Measurements from ENCODE around the gene SNCG. TPM values are rescaled to one million over a fixed set of nuclear protein-coding genes. Genes with fewer than 3 reads are reported as not detected.
"Not testable (repeated sequence)": the region's sequence is repeated elsewhere in the genome, so short reads cannot be mapped to it uniquely, and the experiment has no call there.

SNCG gene
- total RNA-seq, 2 donors from 2014 or later = 20.9 to 33.8 TPM

DNA sequence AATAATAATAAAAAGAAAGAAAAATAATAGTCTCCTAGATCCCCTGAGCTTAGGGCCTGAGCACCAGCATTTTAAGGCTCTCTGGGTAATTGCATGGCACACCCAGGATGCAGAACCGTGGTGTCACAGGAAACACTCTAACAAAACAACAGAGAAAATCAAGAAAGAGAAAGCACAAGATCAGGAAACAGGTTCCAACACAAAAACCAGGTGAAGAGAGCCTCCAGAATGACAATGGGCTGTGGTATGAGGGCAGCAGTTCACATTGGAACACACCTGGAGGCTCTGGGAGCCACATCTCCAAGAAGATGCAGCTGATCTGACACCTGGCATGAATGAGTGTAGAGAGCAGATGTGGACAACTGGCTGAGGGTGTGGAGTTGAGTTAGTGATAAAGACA, 8.1 kb upstream of the SNCG start:
- Histone ChIP-seq H3K27ac (no peak overlapping the region), H3K4me1 (peaks cover 0 to 40% of the 10 kb centered on the region in 2 donors), H3K27me3 (no peaks in the 10 kb centered on the region), H3K36me3 (no peaks in the 10 kb centered on the region), H3K4me3 (no peak overlapping the region), H3K9me3 (no peaks in the 10 kb centered on the region)
- TF ChIP-seq, protein P1, sequence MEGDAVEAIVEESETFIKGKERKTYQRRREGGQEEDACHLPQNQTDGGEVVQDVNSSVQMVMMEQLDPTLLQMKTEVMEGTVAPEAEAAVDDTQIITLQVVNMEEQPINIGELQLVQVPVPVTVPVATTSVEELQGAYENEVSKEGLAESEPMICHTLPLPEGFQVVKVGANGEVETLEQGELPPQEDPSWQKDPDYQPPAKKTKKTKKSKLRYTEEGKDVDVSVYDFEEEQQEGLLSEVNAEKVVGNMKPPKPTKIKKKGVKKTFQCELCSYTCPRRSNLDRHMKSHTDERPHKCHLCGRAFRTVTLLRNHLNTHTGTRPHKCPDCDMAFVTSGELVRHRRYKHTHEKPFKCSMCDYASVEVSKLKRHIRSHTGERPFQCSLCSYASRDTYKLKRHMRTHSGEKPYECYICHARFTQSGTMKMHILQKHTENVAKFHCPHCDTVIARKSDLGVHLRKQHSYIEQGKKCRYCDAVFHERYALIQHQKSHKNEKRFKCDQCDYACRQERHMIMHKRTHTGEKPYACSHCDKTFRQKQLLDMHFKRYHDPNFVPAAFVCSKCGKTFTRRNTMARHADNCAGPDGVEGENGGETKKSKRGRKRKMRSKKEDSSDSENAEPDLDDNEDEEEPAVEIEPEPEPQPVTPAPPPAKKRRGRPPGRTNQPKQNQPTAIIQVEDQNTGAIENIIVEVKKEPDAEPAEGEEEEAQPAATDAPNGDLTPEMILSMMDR (IDR thresholded peaks at IDR 0.05) = no peak
- no peak for DNase-seq (ENCODE audit: low spot score)

DNA sequence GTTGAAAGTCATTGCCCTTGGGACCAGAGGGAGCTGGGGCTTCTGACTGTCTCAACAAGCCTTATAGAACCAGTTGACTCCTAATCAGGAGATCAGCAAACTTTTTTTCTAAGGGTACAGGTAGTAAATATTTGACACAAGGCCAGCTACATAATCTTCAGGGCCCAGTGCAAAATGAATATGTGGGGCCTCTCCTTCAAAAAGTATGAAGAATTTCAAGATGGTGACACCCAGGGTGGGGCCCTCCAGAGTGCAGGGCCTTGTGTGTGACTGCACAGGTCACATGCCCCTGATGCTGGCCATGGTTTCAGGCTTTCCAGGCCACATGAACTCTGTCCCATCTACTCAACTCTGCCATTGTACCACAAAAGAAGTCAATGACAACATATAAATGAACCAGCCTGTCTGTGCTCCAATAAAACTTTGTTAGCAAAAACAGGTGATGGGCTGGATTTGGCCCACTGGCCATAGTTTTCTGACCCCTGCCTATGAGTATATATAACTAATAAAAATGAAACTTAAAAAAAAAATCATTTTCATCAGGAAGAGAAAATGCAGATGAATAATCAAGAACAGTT, 7.1 kb upstream of the SNCG start:
- TF ChIP-seq, protein P1 (IDR thresholded peaks at IDR 0.05) = no peak
- Histone ChIP-seq H3K27me3 (no peaks in the 10 kb centered on the region), H3K4me1 (peaks cover 0 to 38% of the 10 kb centered on the region in 2 donors), H3K4me3 (no peak overlapping the region), H3K27ac (no peak overlapping the region), H3K36me3 (no peaks in the 10 kb centered on the region), H3K9me3 (no peaks in the 10 kb centered on the region)
- DNase-seq (ENCODE audit: low spot score) = no peak

DNA sequence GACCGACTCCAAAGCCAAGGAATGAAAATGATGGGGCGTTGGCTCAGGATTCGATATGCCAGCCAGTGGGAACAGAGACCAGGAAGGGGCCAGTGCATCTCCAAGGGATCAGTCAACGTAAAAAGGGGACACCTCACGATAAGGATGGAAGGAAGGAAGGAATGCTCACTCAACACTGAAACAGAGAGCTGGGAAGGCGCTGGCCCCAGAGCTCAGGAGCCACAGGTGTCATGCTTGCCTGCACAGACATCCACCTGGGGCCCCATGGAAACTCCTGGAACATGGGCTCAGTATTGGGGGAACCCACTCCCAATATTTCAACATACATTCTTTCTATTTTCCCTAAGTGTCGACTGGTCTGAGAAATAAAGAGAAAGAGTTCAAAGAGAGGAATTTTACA, 6.3 kb upstream of the SNCG start:
- Histone ChIP-seq H3K36me3 (no peaks in the 10 kb centered on the region), H3K27me3 (no peaks in the 10 kb centered on the region), H3K27ac (no peak overlapping the region), H3K4me3 (no peak overlapping the region), H3K4me1 (peaks cover 0 to 33% of the 10 kb centered on the region in 2 donors), H3K9me3 (no peaks in the 10 kb centered on the region)
- no peak for DNase-seq (ENCODE audit: low spot score)
- TF ChIP-seq, protein P1 (IDR thresholded peaks at IDR 0.05) = no peak

DNA sequence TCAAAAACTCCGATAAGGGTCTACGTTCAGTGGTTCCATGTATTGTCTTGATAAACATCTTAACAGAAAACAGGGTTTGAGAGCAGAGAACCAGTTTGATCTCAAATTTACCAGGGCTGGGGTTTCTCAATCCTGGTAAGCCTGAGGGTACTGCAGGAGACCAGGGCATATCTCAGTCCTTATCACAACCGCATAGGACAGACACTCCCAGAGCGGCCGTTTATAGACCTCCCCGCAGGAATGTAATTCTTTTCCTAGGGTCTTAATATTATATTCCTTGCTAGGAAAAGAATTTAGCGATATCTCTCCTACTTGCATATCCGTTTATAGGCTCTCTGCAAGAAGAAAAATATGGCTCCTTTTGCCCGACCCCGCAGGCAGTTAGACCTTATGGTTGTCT, 5.7 kb upstream of the SNCG start:
- not testable (repeated sequence) for H3K9me3 ChIP-seq; H3K27me3 ChIP-seq; H3K36me3 ChIP-seq; DNase-seq (ENCODE audit: low spot score); H3K4me3 ChIP-seq
- Histone ChIP-seq H3K4me1 (peaks cover 0 to 38% of the 10 kb centered on the region in 2 donors), H3K27ac (peak overlapping the region in 1 of 2 donors; percentile 80)

DNA sequence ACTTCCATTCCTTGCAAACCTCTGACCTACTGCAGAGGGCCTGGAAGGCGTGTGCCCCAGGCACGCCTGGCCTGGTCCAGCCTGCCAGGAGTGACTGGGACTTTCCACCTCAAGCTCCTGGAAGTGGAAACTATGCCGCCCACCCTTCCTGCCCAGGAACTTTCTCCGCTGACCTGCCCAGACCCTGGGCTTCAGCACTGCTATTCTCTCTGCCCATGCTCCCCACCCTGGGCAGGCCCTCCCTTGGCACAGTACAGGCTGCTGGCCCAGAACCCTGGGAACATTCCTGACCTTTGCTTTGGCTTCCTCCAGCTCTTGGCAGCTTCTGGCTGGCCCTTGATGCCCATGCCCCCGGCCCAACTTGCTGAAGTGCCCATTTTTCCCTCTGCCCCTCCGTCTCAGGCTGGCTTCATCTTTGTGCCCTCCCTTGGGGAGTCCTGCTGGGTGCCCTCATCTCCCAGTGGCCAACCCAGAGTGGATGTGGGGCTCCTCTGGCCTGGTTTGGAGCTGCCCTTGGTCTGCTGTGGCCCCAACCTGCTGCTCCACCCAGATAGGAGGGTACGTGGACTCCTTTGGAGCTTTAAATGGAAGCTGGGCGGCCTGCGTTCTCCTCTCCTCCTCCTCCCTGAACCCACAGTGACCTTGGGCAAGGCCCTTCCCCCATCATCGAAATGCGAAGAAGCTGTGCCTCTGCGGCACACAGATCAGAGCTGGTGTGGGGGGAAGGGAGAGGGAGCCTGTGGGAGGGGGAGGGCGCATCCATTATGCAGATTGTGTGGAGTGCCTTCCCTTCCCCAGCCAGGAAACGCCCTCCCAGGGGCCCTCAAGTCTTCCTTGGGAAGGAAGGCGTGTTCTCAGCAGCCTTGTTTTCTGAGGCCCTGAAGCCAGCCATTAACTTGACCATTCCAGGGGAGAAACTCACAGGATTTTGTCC, 4.4 kb upstream of the SNCG start:
- no peak for DNase-seq (ENCODE audit: low spot score)
- Histone ChIP-seq H3K4me1 (peaks cover 0 to 52% of the 10 kb centered on the region in 2 donors), H3K9me3 (no peaks in the 10 kb centered on the region), H3K27ac (peak overlapping the region; percentile 79 to 80), H3K27me3 (no peaks in the 10 kb centered on the region), H3K36me3 (no peaks in the 10 kb centered on the region), H3K4me3 (peak overlapping the region; percentile 40 to 50)
- TF ChIP-seq, protein P1 (IDR thresholded peaks at IDR 0.05) = no peak
